ENCODE results near the gene IL1B.

DNA sequence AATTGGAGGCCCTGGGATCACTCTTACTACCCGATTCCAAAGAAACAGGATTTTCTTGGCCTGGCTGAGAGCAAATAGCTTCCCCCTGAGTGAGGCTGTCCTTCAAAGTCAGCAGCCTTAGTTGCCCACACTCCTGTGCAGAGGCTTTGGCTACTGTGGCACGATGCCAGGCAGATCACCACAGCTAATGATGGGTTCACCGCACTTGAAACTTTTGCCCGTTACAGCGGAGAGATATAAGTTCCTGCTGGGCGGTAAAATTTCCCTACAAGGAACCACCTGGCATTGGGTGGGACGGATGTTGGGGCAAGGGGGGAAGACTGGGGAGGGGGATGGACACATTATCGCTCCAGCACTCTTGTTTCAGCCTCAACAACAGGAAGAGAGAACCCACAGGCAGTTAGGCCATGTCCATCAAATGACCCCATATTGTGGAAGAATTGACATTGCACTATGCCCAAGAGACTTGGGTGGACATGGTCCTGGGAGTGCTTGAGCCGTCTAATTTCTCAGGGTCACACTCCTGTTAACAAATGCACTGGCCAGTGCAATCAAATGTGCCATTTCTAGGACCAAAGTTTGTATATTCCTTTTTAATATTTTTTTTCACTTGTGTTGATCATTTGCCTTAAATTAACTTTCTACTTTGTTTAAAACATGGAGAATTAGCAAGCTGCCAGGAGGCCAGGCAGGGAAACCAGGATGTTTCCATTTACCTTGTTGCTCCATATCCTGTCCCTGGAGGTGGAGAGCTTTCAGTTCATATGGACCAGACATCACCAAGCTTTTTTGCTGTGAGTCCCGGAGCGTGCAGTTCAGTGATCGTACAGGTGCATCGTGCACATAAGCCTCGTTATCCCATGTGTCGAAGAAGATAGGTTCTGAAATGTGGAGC lies 4.4 kb downstream of the IL1B start:
- TF ChIP-seq, protein P1, sequence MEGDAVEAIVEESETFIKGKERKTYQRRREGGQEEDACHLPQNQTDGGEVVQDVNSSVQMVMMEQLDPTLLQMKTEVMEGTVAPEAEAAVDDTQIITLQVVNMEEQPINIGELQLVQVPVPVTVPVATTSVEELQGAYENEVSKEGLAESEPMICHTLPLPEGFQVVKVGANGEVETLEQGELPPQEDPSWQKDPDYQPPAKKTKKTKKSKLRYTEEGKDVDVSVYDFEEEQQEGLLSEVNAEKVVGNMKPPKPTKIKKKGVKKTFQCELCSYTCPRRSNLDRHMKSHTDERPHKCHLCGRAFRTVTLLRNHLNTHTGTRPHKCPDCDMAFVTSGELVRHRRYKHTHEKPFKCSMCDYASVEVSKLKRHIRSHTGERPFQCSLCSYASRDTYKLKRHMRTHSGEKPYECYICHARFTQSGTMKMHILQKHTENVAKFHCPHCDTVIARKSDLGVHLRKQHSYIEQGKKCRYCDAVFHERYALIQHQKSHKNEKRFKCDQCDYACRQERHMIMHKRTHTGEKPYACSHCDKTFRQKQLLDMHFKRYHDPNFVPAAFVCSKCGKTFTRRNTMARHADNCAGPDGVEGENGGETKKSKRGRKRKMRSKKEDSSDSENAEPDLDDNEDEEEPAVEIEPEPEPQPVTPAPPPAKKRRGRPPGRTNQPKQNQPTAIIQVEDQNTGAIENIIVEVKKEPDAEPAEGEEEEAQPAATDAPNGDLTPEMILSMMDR (conservative IDR thresholded peaks at IDR 0.05) = no peak
- TF ChIP-seq ZFX (IDR thresholded peaks at IDR 0.05) = no peak

All from C4-2B (cell line).